GDM1 (cell line): ENCODE measurements around the gene AQP4.

Experiments
- DNase-seq: peaks from one replicate; lab custom pipeline; 2025; lab: John Stamatoyannopoulos, UW

The AQP4 gene

GRCh38 chr18:26865557-26865956, at the start of gene AQP4:
TSS of gene AQP4 (minus strand) at chr18:26865707. CDS start at chr18:26865689, 18 bp downstream.
- DNase-seq: no peak

GRCh38 chr18:26911840-26912239, 46.3 kb upstream of the AQP4 start:
- no peak for DNase-seq

GRCh38 chr18:26909599-26910290, 44.2 kb upstream of the AQP4 start:
- DNase-seq: no peak

GRCh38 chr18:26908906-26909305, 43.4 kb upstream of the AQP4 start:
- no peak for DNase-seq

- DNase-seq: no peak
These were observed 36.8 kb upstream of the AQP4 start for GRCh38 chr18:26902291-26902690.

GRCh38 chr18:26901020-26901419, 35.5 kb upstream of the AQP4 start:
- no peak for DNase-seq

- DNase-seq: no peak
These were observed 28.9 kb upstream of the AQP4 start for GRCh38 chr18:26894426-26894825.

- no peak for DNase-seq
These were observed 28.5 kb upstream of the AQP4 start for GRCh38 chr18:26893996-26894395.

GRCh38 chr18:26888259-26888658, 22.8 kb upstream of the AQP4 start:
- DNase-seq: no peak

- DNase-seq: no peak
These were observed 9.6 kb upstream of the AQP4 start for GRCh38 chr18:26875040-26875654.

- DNase-seq: no peak
These were observed 8.8 kb upstream of the AQP4 start for GRCh38 chr18:26874283-26874682.

GRCh38 chr18:26869640-26870039, 4.1 kb upstream of the AQP4 start:
- no peak for DNase-seq

- DNase-seq: no peak
These were observed 3.6 kb upstream of the AQP4 start for GRCh38 chr18:26868968-26869586.

GRCh38 chr18:26867471-26867870, 2.0 kb upstream of the AQP4 start:
- DNase-seq: no peak

- DNase-seq: no peak
These were observed 849 bp downstream of the AQP4 start for GRCh38 chr18:26864658-26865057.

- no peak for DNase-seq
These were observed 1.5 kb downstream of the AQP4 start for GRCh38 chr18:26863921-26864497.

GRCh38 chr18:26863122-26863879, 2.2 kb downstream of the AQP4 start:
- DNase-seq: no peak

GRCh38 chr18:26862084-26862483, 3.4 kb downstream of the AQP4 start:
- DNase-seq: no peak

- DNase-seq: no peak
These were observed 11.1 kb downstream of the AQP4 start for GRCh38 chr18:26854292-26854881.

- DNase-seq: no peak
These were observed 12.1 kb downstream of the AQP4 start for GRCh38 chr18:26853401-26853800.

- no peak for DNase-seq
These were observed 21.7 kb downstream of the AQP4 start for GRCh38 chr18:26843760-26844159.

GRCh38 chr18:26840965-26841364, 24.5 kb downstream of the AQP4 start:
- no peak for DNase-seq
